Measurements from ENCODE around the gene MED13. TPM values are rescaled to one million over a fixed set of nuclear protein-coding genes. Genes with fewer than 3 reads are reported as not detected.

MED13 gene
- total RNA-seq, 1 donor from 2014 or later, result 56.6 TPM

DNA sequence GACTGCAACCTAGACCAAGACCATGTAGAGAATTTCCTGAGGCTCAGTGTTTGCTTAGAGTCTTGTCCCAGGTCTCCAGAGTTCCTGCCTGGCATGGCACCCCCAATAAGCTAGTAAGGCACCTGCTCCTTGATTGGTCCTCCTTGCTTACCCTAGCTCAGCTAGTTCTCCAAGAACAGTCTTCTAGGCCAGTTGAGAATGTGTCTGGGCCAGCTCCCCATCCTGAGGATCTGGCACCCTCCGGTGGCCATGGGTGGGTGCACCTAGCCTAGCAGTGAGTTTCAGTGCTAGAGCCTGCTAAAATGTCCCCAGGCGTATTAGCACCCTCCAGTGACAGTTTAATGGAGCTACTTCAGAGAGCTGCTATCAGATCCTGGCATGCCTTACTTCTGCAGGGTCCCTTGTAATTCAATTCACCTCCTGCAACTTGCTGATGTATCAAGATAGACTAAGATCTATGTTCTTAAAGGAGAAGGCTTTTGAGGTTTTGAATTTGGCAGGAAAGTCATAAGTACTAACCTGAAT is 44.4 kb upstream of the MED13 start:
- Mint-ChIP-seq H3K4me1 (ENCODE audit: unreplicated experiment) (no peaks in the 10 kb centered on the region), H3K27ac (peak overlapping the region; percentile 11), H3K9me3 (no peaks in the 10 kb centered on the region), H3K36me3 (no peaks in the 10 kb centered on the region), H3K4me3 (no peak overlapping the region), H3K27me3 (peaks cover 3% of the 10 kb centered on the region)
- no peak for DNase-seq (ENCODE audit: extremely low spot score, unreplicated experiment)
- TF ChIP-seq, protein P1, sequence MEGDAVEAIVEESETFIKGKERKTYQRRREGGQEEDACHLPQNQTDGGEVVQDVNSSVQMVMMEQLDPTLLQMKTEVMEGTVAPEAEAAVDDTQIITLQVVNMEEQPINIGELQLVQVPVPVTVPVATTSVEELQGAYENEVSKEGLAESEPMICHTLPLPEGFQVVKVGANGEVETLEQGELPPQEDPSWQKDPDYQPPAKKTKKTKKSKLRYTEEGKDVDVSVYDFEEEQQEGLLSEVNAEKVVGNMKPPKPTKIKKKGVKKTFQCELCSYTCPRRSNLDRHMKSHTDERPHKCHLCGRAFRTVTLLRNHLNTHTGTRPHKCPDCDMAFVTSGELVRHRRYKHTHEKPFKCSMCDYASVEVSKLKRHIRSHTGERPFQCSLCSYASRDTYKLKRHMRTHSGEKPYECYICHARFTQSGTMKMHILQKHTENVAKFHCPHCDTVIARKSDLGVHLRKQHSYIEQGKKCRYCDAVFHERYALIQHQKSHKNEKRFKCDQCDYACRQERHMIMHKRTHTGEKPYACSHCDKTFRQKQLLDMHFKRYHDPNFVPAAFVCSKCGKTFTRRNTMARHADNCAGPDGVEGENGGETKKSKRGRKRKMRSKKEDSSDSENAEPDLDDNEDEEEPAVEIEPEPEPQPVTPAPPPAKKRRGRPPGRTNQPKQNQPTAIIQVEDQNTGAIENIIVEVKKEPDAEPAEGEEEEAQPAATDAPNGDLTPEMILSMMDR (conservative IDR thresholded peaks at IDR 0.05), result peak; percentile 66

DNA sequence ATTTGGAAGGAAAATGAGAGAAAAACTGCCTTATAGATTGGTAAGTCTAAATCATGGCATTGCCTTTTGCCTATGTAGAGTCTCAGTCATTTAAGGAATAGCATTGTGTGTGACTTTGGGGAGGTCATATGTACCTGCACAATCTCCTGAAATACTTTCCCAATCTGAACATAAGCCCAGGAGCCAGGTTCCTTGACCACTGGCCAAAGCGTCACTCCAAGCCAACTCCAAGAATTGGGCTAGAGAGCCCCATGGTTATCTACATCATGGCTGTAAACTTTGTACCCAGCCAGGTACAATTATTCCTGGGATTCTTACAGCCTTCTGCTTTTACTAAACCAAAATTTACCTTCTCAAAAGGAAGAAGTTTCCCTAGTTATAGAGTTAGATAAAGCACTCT is 40.8 kb upstream of the MED13 start:
- peaks cover 11% of the 10 kb centered on the region for H3K4me1 Mint-ChIP-seq (ENCODE audit: unreplicated experiment)
- TF ChIP-seq, protein P1 (conservative IDR thresholded peaks at IDR 0.05), result no peak
- H3K27me3 Mint-ChIP-seq, result peaks cover 3% of the 10 kb centered on the region
- no peak overlapping the region for H3K4me3 Mint-ChIP-seq
- H3K36me3 Mint-ChIP-seq, result no peaks in the 10 kb centered on the region
- no peak for DNase-seq (ENCODE audit: extremely low spot score, unreplicated experiment)
- no peak overlapping the region for H3K27ac Mint-ChIP-seq
- no peaks in the 10 kb centered on the region for H3K9me3 Mint-ChIP-seq

DNA sequence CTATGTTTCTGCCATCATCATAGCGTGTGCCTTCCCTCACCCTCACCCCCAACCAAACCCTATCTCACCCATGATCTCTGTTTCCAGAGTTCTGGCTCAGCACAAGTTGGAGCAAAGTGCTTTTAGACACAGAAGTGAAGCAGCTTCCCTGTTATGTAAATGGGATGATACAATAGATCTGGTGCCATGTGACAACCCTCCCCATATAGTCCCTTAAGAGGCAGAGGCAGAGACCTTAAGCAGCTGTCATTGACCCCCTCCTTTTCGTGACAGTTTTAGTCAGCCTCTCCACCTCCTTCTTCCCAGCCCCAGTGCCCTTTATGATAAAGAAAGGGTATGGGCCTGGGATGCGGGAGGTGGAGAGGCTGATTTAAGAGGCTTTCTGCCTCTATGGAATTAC is 40.3 kb upstream of the MED13 start:
- no peak overlapping the region for H3K27ac Mint-ChIP-seq
- H3K4me1 Mint-ChIP-seq (ENCODE audit: unreplicated experiment), result peaks cover 11% of the 10 kb centered on the region
- no peak for DNase-seq (ENCODE audit: extremely low spot score, unreplicated experiment)
- no peaks in the 10 kb centered on the region for H3K9me3 Mint-ChIP-seq
- no peak overlapping the region for H3K4me3 Mint-ChIP-seq
- peaks cover 3% of the 10 kb centered on the region for H3K27me3 Mint-ChIP-seq
- TF ChIP-seq, protein P1 (conservative IDR thresholded peaks at IDR 0.05), result no peak
- no peaks in the 10 kb centered on the region for H3K36me3 Mint-ChIP-seq

DNA sequence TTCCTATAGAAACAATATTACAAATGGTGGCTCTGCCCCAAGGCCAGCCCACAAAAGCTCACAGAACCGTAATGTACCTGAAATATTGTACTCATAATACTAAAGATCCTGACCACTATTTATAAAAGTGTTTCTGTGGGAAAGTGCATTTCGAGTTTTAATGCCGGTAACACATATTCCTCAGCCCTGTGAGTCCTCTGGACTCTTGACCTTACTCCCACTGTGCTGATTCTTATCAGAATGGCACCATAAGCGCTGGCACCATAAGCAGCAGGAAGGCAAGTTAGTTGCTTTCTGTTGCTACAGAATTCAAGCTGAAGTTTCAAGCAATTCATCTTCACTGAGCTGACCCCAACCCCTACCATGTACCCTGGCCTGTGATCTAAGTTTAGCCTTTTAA is 36.4 kb upstream of the MED13 start:
- H3K36me3 Mint-ChIP-seq, result no peaks in the 10 kb centered on the region
- H3K27ac Mint-ChIP-seq, result no peak overlapping the region
- DNase-seq (ENCODE audit: extremely low spot score, unreplicated experiment), result no peak
- H3K4me3 Mint-ChIP-seq, result no peak overlapping the region
- H3K27me3 Mint-ChIP-seq, result peaks cover 3% of the 10 kb centered on the region
- H3K9me3 Mint-ChIP-seq, result no peaks in the 10 kb centered on the region
- TF ChIP-seq, protein P1 (conservative IDR thresholded peaks at IDR 0.05), result no peak
- H3K4me1 Mint-ChIP-seq (ENCODE audit: unreplicated experiment), result peaks cover 12% of the 10 kb centered on the region

DNA sequence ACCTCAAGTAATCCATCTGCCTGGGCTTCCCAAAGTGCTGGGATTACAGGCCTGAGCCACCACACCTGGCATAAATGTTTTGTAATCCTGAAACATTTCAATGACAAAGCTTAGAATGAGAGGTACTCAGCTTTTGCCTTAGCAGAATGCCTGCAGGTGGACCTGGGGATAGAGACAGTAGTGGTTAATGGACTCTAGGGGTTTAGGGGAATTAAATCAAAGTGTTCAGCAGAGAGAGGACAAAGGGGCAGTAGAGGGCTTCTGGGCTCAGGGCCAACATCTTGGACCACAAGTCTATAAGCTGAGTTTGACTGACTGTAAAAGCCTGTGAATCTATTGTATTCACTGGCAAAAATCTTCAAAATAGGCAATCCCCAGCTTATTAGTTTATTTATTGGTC is 36.0 kb upstream of the MED13 start:
- Mint-ChIP-seq H3K9me3 (no peaks in the 10 kb centered on the region), H3K36me3 (no peaks in the 10 kb centered on the region), H3K27ac (no peak overlapping the region), H3K4me1 (ENCODE audit: unreplicated experiment) (peaks cover 16% of the 10 kb centered on the region), H3K4me3 (no peak overlapping the region), H3K27me3 (peaks cover 3% of the 10 kb centered on the region)
- DNase-seq (ENCODE audit: extremely low spot score, unreplicated experiment), result no peak
- TF ChIP-seq, protein P1 (conservative IDR thresholded peaks at IDR 0.05), result no peak

DNA sequence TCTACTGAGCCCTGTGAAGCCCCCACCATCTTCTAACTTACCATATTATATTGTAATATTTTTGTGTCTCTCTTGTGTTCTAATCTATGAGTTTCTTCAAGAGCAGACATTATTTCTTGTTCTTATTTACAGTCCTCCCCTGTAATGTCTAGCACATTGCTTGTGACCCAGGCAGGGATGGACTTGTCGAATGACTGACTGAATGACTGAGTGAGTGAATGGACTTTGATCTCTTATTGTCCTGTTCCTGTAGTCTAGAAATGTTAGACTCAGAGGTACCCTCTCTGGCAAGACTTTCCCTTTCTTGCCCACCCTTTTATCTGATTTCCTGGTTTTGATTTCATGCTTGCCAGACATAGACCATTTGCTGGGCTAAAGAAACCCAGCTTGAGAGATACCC is 35.0 kb upstream of the MED13 start:
- no peak for DNase-seq (ENCODE audit: extremely low spot score, unreplicated experiment)
- H3K36me3 Mint-ChIP-seq, result no peaks in the 10 kb centered on the region
- no peak overlapping the region for H3K27ac Mint-ChIP-seq
- H3K9me3 Mint-ChIP-seq, result no peaks in the 10 kb centered on the region
- H3K4me3 Mint-ChIP-seq, result no peak overlapping the region
- H3K27me3 Mint-ChIP-seq, result no peaks in the 10 kb centered on the region
- TF ChIP-seq, protein P1 (conservative IDR thresholded peaks at IDR 0.05), result no peak
- peaks cover 16% of the 10 kb centered on the region for H3K4me1 Mint-ChIP-seq (ENCODE audit: unreplicated experiment)
